GM23338 (cell line): Measurements from ENCODE around the gene HDAC11. TPM values are rescaled to one million over a fixed set of nuclear protein-coding genes. Genes with fewer than 3 reads are reported as not detected.

ENCODE experiments used
- ATAC-seq: fragments of 200-7000 bp; cut with Tn5 transposase; 3 replicates; pipeline ENCODE4 v1.9.1; 2020
- DNase-seq: peaks from one replicate; pipeline ENCODE4 v3.0.0-alpha.2; 2015; ENCODE audit warnings: low spot score
- H2AFZ ChIP-seq: fragments of 200-600 bp; sonication (generic); 2 replicates; pipeline ENCODE4 v1.8.0; 2016; ENCODE audit warnings: antibody characterized with exemption, mild to moderate bottlenecking, moderate library complexity
- H3F3A ChIP-seq: fragments of 200-600 bp; sonication (generic); replicated peaks from 2 replicates; pipeline ENCODE4 v1.8.0; 2017; ENCODE audit warnings: antibody characterized with exemption, mixed run types, low read depth
- H3K27ac ChIP-seq: fragments of 200-600 bp; sonication (generic); 2 replicates; pipeline ENCODE4 v1.6.1; 2016; ENCODE audit warnings: low read depth
- H3K27me3 ChIP-seq: fragments of 200-600 bp; sonication (generic); 2 replicates; pipeline ENCODE4 v1.8.0; 2016; ENCODE audit warnings: mild to moderate bottlenecking, mixed run types, moderate library complexity; ENCODE audit not compliant: insufficient read depth
- H3K36me3 ChIP-seq: fragments of 200-600 bp; sonication (generic); 2 replicates; pipeline ENCODE4 v1.8.0; 2016; ENCODE audit warnings: mild to moderate bottlenecking; ENCODE audit not compliant: insufficient read depth
- H3K4me1 ChIP-seq: fragments of 200-600 bp; sonication (generic); 2 replicates; pipeline ENCODE4 v1.8.0; 2016; ENCODE audit warnings: mild to moderate bottlenecking, moderate library complexity; ENCODE audit not compliant: insufficient read depth
- H3K4me2 ChIP-seq: fragments of 200-600 bp; sonication (generic); 2 replicates; pipeline ENCODE4 v1.7.1; 2017; ENCODE audit warnings: mixed run types
- H3K4me3 ChIP-seq: fragments of 200-600 bp; sonication (generic); 2 replicates; pipeline ENCODE4 v1.6.1; 2016; ENCODE audit warnings: mixed run types
- H3K79me2 ChIP-seq: fragments of 200-600 bp; sonication (generic); replicated peaks from 2 replicates; pipeline ENCODE4 v1.8.0; 2017; ENCODE audit warnings: mild to moderate bottlenecking; ENCODE audit not compliant: insufficient read depth
- H3K9me2 ChIP-seq: fragments of 200-600 bp; sonication (generic); 2 replicates; pipeline ENCODE4 v1.8.0; 2017; ENCODE audit not compliant: insufficient read depth
- H4K20me1 ChIP-seq: fragments of 200-600 bp; sonication (generic); replicated peaks from 2 replicates; pipeline ENCODE4 v1.8.0; 2017; ENCODE audit warnings: mild to moderate bottlenecking; ENCODE audit not compliant: insufficient read depth
- H3K27ac Mint-ChIP-seq: 2 replicates; pipeline ENCODE4 v1.8.0; 2020; ENCODE audit warnings: inconsistent platforms, mild to moderate bottlenecking, moderate library complexity, mixed read lengths
- H3K27me3 Mint-ChIP-seq: 3 replicates; pipeline ENCODE4 v1.8.0; 2022; ENCODE audit warnings: low read depth, mild to moderate bottlenecking, moderate library complexity, mixed read lengths, inconsistent platforms; ENCODE audit not compliant: insufficient read depth, poor library complexity
- H3K36me3 Mint-ChIP-seq: 3 replicates; pipeline ENCODE4 v1.8.0; 2021; ENCODE audit warnings: low read depth, mild to moderate bottlenecking, inconsistent platforms, moderate library complexity, mixed read lengths
- H3K4me1 Mint-ChIP-seq: 3 replicates; pipeline ENCODE4 v1.8.0; 2020; ENCODE audit warnings: mild to moderate bottlenecking, inconsistent platforms, mixed read lengths
- H3K4me3 Mint-ChIP-seq: 3 replicates; pipeline ENCODE4 v1.8.0; 2021; ENCODE audit warnings: moderate library complexity, mild to moderate bottlenecking, inconsistent platforms, mixed read lengths
- H3K9me3 Mint-ChIP-seq: 3 replicates; pipeline ENCODE4 v1.8.0; 2020; ENCODE audit warnings: moderate library complexity, mild to moderate bottlenecking, inconsistent platforms, mixed read lengths
- CREB1 ChIP-seq: fragments of 250-450 bp; sonication (Bioruptor Pico); IDR thresholded peaks from 2 replicates; pipeline ENCODE4 v1.5.0; 2020; ENCODE audit warnings: low read depth, mild to moderate bottlenecking, moderate library complexity
- EZH2 ChIP-seq: fragments of 200-600 bp; sonication (generic); IDR thresholded peaks from one replicate; pipeline ENCODE4 v1.8.0; 2017; ENCODE audit warnings: antibody characterized with exemption, mild to moderate bottlenecking, low read depth; ENCODE audit not compliant: unreplicated experiment
- EZH2phosphoT487 ChIP-seq: fragments of 200-600 bp; sonication (generic); IDR thresholded peaks from one replicate; pipeline ENCODE4 v1.8.1; 2018; ENCODE audit warnings: antibody characterized with exemption; ENCODE audit not compliant: unreplicated experiment
- JUNB ChIP-seq: IDR thresholded peaks from one replicate; pipeline ENCODE4 v1.6.1; 2016; ENCODE audit warnings: antibody characterized with exemption; ENCODE audit not compliant: unreplicated experiment
- NANOG ChIP-seq: IDR thresholded peaks from 2 replicates; pipeline ENCODE4 v1.6.1; 2016; ENCODE audit warnings: antibody characterized with exemption, borderline replicate concordance
- POLR2AphosphoS5 ChIP-seq: IDR thresholded peaks from 2 replicates; pipeline ENCODE4 v1.6.1; 2016; ENCODE audit warnings: antibody characterized with exemption, low read depth
- STAT1 ChIP-seq: IDR thresholded peaks from one replicate; pipeline ENCODE4 v1.6.1; 2016; ENCODE audit warnings: antibody characterized with exemption; ENCODE audit not compliant: unreplicated experiment
- ZNF114 ChIP-seq: fragments of 250-450 bp; sonication (Bioruptor Pico); IDR thresholded peaks from 2 replicates; pipeline ENCODE4 v1.5.0; 2020; ENCODE audit warnings: mild to moderate bottlenecking, moderate library complexity
- ZNF331 ChIP-seq: fragments of 250-450 bp; sonication (Bioruptor Pico); IDR thresholded peaks from 2 replicates; pipeline ENCODE4 v1.5.0; 2020; ENCODE audit warnings: low read depth, mild to moderate bottlenecking, moderate library complexity
- polyA plus RNA-seq: library from polyadenylated mRNA; unstranded; fragments of >200 nt; fragmentation: Nextera tagmentation; extraction: Ambion mirVana; gene quantifications from 2 replicates; pipeline ENCODE4 v1.2.1, GENCODE V29; 2016
- total RNA-seq: library from RNA; depleted of rRNA; stranded (reverse); fragments of >200 nt; shearing (Covaris generic); gene quantifications from 2 replicates; pipeline ENCODE4 v1.2.3, GENCODE V29; 2014
- TF ChIP-seq, protein P1 (sequence below): IDR thresholded peaks from one replicate; pipeline ENCODE4 v1.6.1; 2018; ENCODE audit warnings: antibody characterized with exemption; ENCODE audit not compliant: unreplicated experiment
- TF ChIP-seq, protein P2 (sequence below), 2 experiments: fragments of 200-600 bp in 1 of 2; sonication (generic) in 1 of 2; conservative IDR thresholded peaks; 2 replicates each; pipeline versions ENCODE4 v1.5.1 to v1.6.1; 2016 to 2017; ENCODE audit warnings: antibody characterized with exemption in 2 of 2, low read depth in 2 of 2, mild to moderate bottlenecking in 2 of 2, moderate library complexity in 1 of 2
- TF ChIP-seq, protein P3 (sequence below): fragments of 250-450 bp; sonication (Bioruptor Pico); IDR thresholded peaks from 2 replicates; pipeline ENCODE4 v1.5.0; 2020; ENCODE audit warnings: mild to moderate bottlenecking, moderate library complexity
- TF ChIP-seq, protein P4 (sequence below): IDR thresholded peaks from 2 replicates; pipeline ENCODE4 v1.6.1; 2016; ENCODE audit warnings: antibody characterized with exemption

The HDAC11 gene
- total and polyA plus RNA-seq, 2 experiments from 2014 or later, result 5.4 to 15.8 TPM

DNA sequence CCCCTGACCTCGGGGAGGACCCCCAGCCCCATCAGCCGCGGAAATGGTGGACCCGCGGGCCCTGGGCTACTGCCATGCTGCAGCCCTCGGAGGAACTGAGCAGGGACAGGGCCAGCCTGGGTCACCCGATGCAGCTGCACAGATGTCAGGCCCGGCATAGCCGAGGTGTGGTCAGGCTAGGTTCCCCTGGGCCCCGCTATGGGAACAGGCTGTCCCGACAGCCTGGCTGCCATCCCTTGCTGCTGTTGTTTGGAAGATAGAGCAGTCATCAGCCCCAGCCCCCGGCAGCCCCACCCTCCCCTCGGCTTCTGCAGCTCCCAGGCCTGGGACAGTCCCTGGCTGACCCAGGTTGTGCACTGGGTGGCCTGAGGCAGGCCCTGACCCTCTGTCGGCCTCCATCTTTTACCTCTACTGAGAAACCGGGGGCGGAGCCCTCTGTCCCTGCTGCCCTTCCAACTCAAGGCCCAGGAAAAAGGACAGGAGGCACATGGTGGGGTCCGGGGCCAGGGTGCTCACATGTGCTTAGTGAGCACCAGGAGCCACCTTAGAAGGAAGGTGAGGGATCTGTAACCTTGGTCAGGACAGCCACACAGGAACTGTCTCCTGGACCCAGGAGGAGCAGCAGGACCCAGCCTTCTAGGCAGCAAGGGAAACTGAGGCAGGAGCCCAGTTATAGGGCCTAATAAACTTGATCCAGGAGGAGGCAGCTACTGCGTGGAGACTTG is 37.3 kb downstream of the HDAC11 start:
- no peaks in the 10 kb centered on the region for H3F3A ChIP-seq
- no peak overlapping the region for H3K4me3 ChIP-seq
- Mint-ChIP-seq H3K4me3 (no peak overlapping the region), H3K36me3 (peaks cover 4% of the 10 kb centered on the region; the same call in 1 of the 3 replicates), H3K4me1 (no peaks in the 10 kb centered on the region; the same call in 2 of the 3 replicates), H3K27me3 (peaks cover 13% of the 10 kb centered on the region), H3K9me3 (peaks cover 8% of the 10 kb centered on the region; the same call in 2 of the 3 replicates), H3K27ac (no peak overlapping the region)
- ATAC-seq, result no peak
- no peak overlapping the region for H2AFZ ChIP-seq
- H3K4me1 ChIP-seq, result no peaks in the 10 kb centered on the region
- H3K4me2 ChIP-seq, result no peak overlapping the region
- no peak overlapping the region for H3K27ac ChIP-seq
- DNase-seq, result no peak
- H3K36me3 ChIP-seq, result no peaks in the 10 kb centered on the region
- H3K27me3 ChIP-seq, result no peaks in the 10 kb centered on the region
- H3K9me2 ChIP-seq, result no peaks in the 10 kb centered on the region
- H3K79me2 ChIP-seq, result no peaks in the 10 kb centered on the region
- TF ChIP-seq, protein P1, sequence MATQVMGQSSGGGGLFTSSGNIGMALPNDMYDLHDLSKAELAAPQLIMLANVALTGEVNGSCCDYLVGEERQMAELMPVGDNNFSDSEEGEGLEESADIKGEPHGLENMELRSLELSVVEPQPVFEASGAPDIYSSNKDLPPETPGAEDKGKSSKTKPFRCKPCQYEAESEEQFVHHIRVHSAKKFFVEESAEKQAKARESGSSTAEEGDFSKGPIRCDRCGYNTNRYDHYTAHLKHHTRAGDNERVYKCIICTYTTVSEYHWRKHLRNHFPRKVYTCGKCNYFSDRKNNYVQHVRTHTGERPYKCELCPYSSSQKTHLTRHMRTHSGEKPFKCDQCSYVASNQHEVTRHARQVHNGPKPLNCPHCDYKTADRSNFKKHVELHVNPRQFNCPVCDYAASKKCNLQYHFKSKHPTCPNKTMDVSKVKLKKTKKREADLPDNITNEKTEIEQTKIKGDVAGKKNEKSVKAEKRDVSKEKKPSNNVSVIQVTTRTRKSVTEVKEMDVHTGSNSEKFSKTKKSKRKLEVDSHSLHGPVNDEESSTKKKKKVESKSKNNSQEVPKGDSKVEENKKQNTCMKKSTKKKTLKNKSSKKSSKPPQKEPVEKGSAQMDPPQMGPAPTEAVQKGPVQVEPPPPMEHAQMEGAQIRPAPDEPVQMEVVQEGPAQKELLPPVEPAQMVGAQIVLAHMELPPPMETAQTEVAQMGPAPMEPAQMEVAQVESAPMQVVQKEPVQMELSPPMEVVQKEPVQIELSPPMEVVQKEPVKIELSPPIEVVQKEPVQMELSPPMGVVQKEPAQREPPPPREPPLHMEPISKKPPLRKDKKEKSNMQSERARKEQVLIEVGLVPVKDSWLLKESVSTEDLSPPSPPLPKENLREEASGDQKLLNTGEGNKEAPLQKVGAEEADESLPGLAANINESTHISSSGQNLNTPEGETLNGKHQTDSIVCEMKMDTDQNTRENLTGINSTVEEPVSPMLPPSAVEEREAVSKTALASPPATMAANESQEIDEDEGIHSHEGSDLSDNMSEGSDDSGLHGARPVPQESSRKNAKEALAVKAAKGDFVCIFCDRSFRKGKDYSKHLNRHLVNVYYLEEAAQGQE, result no peak
- TF ChIP-seq ZNF331 (CRISPR knock-in tag), result no peak
- no peak for TF ChIP-seq EZH2
- no peak for TF ChIP-seq EZH2phosphoT487
- TF ChIP-seq POLR2AphosphoS5, result no peak
- no peak for TF ChIP-seq STAT1
- TF ChIP-seq, protein P2, sequence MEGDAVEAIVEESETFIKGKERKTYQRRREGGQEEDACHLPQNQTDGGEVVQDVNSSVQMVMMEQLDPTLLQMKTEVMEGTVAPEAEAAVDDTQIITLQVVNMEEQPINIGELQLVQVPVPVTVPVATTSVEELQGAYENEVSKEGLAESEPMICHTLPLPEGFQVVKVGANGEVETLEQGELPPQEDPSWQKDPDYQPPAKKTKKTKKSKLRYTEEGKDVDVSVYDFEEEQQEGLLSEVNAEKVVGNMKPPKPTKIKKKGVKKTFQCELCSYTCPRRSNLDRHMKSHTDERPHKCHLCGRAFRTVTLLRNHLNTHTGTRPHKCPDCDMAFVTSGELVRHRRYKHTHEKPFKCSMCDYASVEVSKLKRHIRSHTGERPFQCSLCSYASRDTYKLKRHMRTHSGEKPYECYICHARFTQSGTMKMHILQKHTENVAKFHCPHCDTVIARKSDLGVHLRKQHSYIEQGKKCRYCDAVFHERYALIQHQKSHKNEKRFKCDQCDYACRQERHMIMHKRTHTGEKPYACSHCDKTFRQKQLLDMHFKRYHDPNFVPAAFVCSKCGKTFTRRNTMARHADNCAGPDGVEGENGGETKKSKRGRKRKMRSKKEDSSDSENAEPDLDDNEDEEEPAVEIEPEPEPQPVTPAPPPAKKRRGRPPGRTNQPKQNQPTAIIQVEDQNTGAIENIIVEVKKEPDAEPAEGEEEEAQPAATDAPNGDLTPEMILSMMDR (conservative IDR thresholded peaks at IDR 0.05; ENCODE audit: low read depth in 2 of 2), result no peak
- no peak for TF ChIP-seq CREB1
- TF ChIP-seq, protein P3, sequence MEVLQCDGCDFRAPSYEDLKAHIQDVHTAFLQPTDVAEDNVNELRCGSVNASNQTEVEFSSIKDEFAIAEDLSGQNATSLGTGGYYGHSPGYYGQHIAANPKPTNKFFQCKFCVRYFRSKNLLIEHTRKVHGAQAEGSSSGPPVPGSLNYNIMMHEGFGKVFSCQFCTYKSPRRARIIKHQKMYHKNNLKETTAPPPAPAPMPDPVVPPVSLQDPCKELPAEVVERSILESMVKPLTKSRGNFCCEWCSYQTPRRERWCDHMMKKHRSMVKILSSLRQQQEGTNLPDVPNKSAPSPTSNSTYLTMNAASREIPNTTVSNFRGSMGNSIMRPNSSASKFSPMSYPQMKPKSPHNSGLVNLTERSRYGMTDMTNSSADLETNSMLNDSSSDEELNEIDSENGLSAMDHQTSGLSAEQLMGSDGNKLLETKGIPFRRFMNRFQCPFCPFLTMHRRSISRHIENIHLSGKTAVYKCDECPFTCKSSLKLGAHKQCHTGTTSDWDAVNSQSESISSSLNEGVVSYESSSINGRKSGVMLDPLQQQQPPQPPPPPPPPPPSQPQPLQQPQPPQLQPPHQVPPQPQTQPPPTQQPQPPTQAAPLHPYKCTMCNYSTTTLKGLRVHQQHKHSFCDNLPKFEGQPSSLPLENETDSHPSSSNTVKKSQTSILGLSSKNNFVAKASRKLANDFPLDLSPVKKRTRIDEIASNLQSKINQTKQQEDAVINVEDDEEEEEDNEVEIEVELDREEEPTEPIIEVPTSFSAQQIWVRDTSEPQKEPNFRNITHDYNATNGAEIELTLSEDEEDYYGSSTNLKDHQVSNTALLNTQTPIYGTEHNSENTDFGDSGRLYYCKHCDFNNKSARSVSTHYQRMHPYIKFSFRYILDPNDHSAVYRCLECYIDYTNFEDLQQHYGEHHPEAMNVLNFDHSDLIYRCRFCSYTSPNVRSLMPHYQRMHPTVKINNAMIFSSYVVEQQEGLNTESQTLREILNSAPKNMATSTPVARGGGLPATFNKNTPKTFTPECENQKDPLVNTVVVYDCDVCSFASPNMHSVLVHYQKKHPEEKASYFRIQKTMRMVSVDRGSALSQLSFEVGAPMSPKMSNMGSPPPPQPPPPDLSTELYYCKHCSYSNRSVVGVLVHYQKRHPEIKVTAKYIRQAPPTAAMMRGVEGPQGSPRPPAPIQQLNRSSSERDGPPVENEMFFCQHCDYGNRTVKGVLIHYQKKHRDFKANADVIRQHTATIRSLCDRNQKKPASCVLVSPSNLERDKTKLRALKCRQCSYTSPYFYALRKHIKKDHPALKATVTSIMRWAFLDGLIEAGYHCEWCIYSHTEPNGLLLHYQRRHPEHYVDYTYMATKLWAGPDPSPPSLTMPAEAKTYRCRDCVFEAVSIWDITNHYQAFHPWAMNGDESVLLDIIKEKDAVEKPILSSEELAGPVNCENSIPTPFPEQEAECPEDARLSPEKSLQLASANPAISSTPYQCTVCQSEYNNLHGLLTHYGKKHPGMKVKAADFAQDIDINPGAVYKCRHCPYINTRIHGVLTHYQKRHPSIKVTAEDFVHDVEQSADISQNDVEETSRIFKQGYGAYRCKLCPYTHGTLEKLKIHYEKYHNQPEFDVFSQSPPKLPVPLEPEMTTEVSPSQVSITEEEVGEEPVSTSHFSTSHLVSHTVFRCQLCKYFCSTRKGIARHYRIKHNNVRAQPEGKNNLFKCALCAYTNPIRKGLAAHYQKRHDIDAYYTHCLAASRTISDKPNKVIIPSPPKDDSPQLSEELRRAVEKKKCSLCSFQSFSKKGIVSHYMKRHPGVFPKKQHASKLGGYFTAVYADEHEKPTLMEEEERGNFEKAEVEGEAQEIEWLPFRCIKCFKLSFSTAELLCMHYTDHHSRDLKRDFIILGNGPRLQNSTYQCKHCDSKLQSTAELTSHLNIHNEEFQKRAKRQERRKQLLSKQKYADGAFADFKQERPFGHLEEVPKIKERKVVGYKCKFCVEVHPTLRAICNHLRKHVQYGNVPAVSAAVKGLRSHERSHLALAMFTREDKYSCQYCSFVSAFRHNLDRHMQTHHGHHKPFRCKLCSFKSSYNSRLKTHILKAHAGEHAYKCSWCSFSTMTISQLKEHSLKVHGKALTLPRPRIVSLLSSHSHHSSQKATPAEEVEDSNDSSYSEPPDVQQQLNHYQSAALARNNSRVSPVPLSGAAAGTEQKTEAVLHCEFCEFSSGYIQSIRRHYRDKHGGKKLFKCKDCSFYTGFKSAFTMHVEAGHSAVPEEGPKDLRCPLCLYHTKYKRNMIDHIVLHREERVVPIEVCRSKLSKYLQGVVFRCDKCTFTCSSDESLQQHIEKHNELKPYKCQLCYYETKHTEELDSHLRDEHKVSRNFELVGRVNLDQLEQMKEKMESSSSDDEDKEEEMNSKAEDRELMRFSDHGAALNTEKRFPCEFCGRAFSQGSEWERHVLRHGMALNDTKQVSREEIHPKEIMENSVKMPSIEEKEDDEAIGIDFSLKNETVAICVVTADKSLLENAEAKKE, result no peak
- TF ChIP-seq ZNF114, result no peak
- TF ChIP-seq JUNB, result no peak
- no peak for TF ChIP-seq NANOG
- TF ChIP-seq, protein P4, sequence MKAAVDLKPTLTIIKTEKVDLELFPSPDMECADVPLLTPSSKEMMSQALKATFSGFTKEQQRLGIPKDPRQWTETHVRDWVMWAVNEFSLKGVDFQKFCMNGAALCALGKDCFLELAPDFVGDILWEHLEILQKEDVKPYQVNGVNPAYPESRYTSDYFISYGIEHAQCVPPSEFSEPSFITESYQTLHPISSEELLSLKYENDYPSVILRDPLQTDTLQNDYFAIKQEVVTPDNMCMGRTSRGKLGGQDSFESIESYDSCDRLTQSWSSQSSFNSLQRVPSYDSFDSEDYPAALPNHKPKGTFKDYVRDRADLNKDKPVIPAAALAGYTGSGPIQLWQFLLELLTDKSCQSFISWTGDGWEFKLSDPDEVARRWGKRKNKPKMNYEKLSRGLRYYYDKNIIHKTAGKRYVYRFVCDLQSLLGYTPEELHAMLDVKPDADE, result no peak
- H4K20me1 ChIP-seq, result no peaks in the 10 kb centered on the region
